LNCAP (cell line): ENCODE measurements around the gene MCM3AP.

ENCODE experiments used
- TF ChIP-seq, protein P1 (sequence below): fragments of 450-650 bp; IDR thresholded peaks from 2 replicates; pipeline ENCODE4 v1.5.1; 2017; ENCODE audit warnings: mild to moderate bottlenecking

MCM3AP gene

DNA sequence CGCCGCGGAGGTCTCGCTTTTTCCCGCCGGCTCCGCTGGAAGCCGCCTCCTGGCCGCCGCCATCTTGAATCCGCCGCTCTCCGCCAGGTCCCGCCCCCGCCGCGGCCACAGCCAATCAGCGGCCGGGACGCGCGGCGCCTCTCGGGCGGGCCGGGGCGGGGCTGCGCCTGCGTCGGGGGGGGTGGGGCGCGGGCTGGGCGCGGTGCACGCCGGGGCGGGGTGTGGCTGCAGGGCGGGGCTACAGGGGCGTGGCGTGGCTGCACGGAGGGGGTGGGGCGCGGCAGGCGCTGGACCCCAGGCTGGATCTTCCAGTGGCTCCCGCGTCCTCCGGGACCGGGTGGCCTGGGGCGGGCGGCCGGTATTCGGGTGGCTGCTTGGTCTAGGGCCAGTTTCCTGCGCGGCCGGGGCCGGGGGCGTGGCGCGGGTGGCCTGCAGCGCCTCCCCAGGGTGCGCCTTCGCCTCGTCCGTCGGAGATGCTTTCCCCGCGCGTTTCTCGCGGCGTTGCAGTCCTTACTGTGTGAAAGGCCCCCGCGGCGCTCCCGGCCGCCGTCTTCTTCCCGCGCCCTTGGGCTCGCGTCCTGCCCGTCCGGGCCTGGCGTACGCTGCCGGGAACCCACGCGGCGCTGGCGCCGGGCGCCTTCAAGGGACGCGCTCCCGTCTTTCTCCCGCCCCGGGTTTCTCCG is 39.1 kb upstream of the MCM3AP start:
- TF ChIP-seq, protein P1, sequence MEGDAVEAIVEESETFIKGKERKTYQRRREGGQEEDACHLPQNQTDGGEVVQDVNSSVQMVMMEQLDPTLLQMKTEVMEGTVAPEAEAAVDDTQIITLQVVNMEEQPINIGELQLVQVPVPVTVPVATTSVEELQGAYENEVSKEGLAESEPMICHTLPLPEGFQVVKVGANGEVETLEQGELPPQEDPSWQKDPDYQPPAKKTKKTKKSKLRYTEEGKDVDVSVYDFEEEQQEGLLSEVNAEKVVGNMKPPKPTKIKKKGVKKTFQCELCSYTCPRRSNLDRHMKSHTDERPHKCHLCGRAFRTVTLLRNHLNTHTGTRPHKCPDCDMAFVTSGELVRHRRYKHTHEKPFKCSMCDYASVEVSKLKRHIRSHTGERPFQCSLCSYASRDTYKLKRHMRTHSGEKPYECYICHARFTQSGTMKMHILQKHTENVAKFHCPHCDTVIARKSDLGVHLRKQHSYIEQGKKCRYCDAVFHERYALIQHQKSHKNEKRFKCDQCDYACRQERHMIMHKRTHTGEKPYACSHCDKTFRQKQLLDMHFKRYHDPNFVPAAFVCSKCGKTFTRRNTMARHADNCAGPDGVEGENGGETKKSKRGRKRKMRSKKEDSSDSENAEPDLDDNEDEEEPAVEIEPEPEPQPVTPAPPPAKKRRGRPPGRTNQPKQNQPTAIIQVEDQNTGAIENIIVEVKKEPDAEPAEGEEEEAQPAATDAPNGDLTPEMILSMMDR, result no peak

DNA sequence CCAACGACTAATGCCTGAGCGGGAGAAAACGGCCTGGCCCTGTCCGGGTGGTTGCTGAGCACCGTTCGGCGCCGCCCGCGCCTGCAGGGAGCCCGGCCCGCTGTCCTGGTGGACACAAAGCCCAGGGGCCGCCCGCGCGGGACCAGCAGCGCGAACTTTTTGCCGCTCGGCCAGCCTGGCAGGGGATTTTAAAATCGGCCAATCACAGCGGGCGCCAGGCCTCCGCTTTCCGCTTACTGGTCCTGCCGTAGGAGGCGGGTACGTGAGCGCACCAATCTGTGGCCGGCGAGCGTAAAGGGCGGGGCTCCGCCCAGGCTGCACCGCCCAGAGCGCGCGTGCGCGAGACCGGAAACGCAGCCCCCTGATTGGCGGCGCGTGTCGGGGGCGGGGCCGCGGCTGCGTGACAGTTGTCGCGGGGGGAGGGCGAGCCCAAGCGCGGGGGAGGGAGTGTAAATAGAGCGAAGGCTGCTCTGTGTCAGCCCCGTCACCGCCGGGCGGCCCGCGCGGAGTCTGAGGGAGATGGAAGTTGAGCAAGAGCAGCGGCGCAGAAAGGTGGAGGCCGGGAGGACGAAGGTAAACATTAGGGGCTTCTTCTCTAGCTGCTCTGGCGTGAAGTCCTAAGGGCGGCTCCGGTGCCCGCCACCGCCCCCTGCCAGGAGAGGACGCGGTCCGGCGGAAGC is 38.4 kb upstream of the MCM3AP start, which contains the start of the genes C21orf58 and PCNT:
C21orf58 (minus strand) TSS at position 161 of the 680 bp plus-strand sequence. CDS start 1,132 bp downstream, outside the sequence.
PCNT (plus strand) TSS at position 447 of the 680 bp plus-strand sequence; CDS start at position 520, 73 bp downstream.
- TF ChIP-seq, protein P1, result no peak

DNA sequence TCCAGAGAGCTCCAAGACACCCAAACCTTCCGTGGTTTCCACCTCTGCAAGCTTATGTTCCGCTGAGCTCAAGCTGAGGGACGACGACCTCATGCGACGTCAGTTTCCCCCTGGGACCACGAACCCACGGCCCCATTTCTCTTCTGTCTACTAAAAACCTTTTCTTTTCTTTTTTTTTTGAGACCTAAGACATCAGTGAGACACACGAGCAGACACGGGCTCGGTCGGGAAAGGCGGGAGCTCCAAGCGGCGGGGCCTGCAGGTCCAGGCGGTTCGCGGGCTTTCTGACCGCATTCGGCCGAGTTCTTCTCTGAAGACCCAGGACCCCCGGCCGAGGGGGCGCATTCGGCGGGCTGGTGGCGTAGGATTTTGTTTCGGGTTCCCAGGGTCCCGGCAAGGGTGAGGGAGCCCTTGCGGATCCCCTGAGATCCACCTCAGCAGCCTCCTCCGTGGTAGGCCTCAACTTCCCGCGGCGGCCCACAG is 37.9 kb upstream of the MCM3AP start:
- TF ChIP-seq, protein P1, result no peak

DNA sequence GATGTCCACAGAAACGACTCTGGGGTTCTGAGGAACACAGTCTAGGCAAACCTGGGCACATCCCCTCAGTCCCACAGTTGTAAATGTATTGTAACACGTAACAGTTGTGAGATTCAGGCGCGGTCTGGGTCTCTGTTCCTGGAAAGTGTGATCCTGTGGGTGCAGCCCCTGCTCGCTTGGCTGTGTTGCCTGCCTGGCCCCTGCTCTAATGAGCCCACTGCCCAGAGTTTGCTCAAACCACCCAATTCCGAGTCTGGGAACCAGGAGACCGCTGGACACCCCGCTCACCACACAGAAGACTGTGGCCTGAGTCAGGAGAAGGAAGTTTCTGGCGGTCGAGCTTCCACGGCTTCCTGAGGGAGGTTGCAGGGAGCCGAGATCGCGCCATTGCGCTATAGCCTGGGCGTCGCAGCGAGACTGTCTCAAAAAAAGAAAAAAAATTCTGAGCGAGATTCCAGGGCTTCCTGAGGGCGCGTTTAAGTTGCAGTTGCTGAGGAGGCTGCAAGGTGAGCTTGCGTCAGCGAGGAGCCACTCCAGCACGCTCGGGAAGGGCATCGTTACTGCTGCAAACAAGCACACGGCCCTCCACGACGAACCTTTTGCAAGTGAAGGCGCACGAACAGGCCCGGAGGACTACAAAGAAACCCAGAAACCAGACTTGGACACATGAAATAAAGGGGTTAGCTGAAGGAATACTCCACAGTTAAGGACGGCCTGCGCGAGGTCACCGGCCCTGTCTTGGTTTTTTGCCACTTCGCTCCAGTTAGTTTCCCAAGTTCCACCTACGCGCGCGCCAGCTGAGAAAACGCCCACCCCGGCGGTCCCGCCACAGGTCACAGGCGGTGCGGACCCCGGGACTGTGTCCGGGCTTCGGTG is 37.2 kb upstream of the MCM3AP start:
- TF ChIP-seq, protein P1, result no peak

DNA sequence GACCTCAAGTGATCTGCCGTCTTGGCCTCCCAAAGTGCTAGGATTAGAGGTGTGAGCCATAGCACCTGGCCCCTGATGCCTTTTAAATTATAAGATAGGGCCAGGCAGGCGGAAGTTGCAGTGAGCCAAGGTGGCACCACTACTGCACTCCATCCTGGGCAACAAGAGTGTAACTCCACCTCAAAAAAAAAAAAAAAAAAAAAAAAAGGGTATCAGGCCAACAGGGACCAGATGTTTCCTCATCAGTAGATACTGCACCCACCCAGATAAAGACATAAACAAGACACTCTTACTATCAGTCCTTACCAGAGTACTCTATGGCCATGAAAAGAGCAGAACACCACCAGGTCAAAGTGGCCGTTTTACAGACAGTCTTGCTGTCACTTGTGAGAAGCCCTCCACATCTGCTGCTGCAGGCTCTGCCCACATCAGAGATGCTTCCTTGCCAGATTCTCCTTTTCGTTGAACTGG is 35.0 kb upstream of the MCM3AP start:
- TF ChIP-seq, protein P1, result no peak

DNA sequence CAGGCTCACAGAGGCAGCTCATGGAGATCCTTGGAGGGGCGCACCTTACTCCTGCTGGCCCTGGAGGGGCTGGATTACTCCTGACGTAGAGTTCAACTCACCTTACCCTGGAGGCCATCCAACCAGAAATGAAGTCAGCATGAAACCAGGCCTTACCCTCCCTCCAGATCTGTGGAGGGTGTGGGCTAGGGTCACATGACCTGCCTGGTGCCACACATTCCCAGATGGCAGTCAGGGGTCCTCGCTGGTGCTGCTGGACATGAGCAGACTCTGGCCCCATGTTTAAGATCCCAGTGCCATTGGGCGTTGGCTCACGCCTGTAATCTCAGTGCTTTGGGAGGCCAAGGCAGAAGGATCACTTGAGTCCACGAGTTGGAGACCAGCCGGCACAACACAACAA is 33.8 kb upstream of the MCM3AP start:
- TF ChIP-seq, protein P1, result no peak

DNA sequence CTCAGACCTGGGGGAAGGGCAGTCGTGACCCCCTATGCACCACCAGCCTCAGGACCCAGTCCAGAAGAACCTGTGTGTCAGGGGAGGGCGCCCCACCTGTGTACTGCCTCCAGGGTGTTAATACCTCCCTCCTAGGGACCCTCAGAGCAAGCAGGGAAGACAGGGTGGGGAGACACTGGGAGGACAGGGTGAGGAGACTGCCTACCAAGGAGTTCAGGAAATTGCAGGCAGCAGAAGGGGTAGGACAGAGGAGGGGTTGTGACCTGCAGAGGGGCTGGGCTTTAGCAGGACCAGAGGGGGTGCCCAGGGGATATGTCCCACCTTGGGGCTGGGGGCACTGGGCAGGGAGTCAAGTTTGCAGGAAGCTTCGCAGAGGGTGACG is 33.0 kb upstream of the MCM3AP start:
- TF ChIP-seq, protein P1, result no peak
